ENCODE data around the gene FOXP2. TPM values are rescaled to one million over a fixed set of nuclear protein-coding genes. Genes with fewer than 3 reads are reported as not detected.

Gene FOXP2
- total and polyA plus RNA-seq, 2 of the 13 experiments (the other 11 are each of a cell fraction or from before 2014, with no cell fraction given), result 0.90 TPM; not detected in 1

GRCh38 chr7:114507381-114507780, 92.8 kb downstream of the FOXP2 start:
- no peak overlapping the region for H3K4me3 ChIP-seq (replicated peaks in 1 of 3; ENCODE audit: insufficient read depth in 1 of 3, low read depth in 2 of 3, low read length in 3 of 3)
- H3K9ac ChIP-seq (ENCODE audit: insufficient read depth, low read depth, low read length), result no peak overlapping the region
- no peaks in the 10 kb centered on the region for H3K27me3 ChIP-seq (ENCODE audit: control insufficient read depth in 1 of 2, insufficient read depth in 2 of 2, low read length in 2 of 2)
- BruUV-seq (replicated peaks), result no TSS peak
- intact Hi-C loops (cut with micrococcal nuclease; ENCODE audit: unreplicated experiment), result no loop called here
- H2AFZ ChIP-seq (ENCODE audit: low read length), result no peak overlapping the region
- H3K4me2 ChIP-seq (ENCODE audit: low read depth, low read length), result no peak overlapping the region
- no peaks in the 10 kb centered on the region for H3K36me3 ChIP-seq (replicated peaks in 1 of 2; ENCODE audit: control insufficient read depth in 1 of 2, insufficient read depth in 2 of 2, low read length in 2 of 2)
- in situ Hi-C loops (cut with HindIII; ENCODE audit: extremely low pct_ligation_motif_present, low pct_unique_long_range_greater_than_20kb), result no loop called here
- 0% methylated on average over 1 of the region's 1 CpG for WGBS (ENCODE audit: low lambda C conversion rate)
- ChIA-PET POLR2A (no interaction called here), CTCF (ENCODE audit: low intra/inter-chr PET ratio, low total read pairs) (no interaction called here)
- H3K79me2 ChIP-seq (ENCODE audit: insufficient read depth, low read length), result no peaks in the 10 kb centered on the region
- DNase-seq (ENCODE audit: low spot score), result no peak
- no peaks in the 10 kb centered on the region for H4K20me1 ChIP-seq (ENCODE audit: insufficient read depth, low read length)
- no peak overlapping the region for H3K27ac ChIP-seq (ENCODE audit: extremely low read length, insufficient read depth, low read length)
- no peaks in the 10 kb centered on the region for H3K4me1 ChIP-seq (ENCODE audit: insufficient read depth, low read length)
- FAIRE-seq, result no peak
- H3K9me3 ChIP-seq (ENCODE audit: low read length), result no peaks in the 10 kb centered on the region
- no peak for ATAC-seq
- TF ChIP-seq ZFP41 (CRISPR knock-in tag; IDR thresholded peaks at IDR 0.05; ENCODE audit: borderline replicate concordance) (no peak), NCOA2 (CRISPR knock-in tag; IDR thresholded peaks at IDR 0.05) (no peak), ZBTB8A (CRISPR knock-in tag; IDR thresholded peaks at IDR 0.05; ENCODE audit: borderline replicate concordance, low read depth) (no peak), ZNF441 (CRISPR knock-in tag; IDR thresholded peaks at IDR 0.05; ENCODE audit: borderline replicate concordance) (no peak), ZNF747 (CRISPR knock-in tag; IDR thresholded peaks at IDR 0.05; ENCODE audit: borderline replicate concordance) (no peak), ADNP (CRISPR knock-in tag; IDR thresholded peaks at IDR 0.05) (no peak), YEATS2 (CRISPR knock-in tag; IDR thresholded peaks at IDR 0.05; ENCODE audit: borderline replicate concordance) (no peak), ZFP36L1 (CRISPR knock-in tag; IDR thresholded peaks at IDR 0.05) (no peak), ZBTB2 (CRISPR knock-in tag; IDR thresholded peaks at IDR 0.05; ENCODE audit: low read depth) (no peak), ZNF12 (CRISPR knock-in tag; IDR thresholded peaks at IDR 0.05) (no peak), NR0B2 (CRISPR knock-in tag; IDR thresholded peaks at IDR 0.05) (no peak), HOXA5 (CRISPR knock-in tag; IDR thresholded peaks at IDR 0.05) (no peak)
- TF ChIP-seq, protein P1, sequence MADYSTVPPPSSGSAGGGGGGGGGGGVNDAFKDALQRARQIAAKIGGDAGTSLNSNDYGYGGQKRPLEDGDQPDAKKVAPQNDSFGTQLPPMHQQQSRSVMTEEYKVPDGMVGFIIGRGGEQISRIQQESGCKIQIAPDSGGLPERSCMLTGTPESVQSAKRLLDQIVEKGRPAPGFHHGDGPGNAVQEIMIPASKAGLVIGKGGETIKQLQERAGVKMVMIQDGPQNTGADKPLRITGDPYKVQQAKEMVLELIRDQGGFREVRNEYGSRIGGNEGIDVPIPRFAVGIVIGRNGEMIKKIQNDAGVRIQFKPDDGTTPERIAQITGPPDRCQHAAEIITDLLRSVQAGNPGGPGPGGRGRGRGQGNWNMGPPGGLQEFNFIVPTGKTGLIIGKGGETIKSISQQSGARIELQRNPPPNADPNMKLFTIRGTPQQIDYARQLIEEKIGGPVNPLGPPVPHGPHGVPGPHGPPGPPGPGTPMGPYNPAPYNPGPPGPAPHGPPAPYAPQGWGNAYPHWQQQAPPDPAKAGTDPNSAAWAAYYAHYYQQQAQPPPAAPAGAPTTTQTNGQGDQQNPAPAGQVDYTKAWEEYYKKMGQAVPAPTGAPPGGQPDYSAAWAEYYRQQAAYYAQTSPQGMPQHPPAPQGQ (CRISPR knock-in tag; IDR thresholded peaks at IDR 0.05; ENCODE audit: borderline replicate concordance), result no peak
- TF ChIP-seq, protein P2, sequence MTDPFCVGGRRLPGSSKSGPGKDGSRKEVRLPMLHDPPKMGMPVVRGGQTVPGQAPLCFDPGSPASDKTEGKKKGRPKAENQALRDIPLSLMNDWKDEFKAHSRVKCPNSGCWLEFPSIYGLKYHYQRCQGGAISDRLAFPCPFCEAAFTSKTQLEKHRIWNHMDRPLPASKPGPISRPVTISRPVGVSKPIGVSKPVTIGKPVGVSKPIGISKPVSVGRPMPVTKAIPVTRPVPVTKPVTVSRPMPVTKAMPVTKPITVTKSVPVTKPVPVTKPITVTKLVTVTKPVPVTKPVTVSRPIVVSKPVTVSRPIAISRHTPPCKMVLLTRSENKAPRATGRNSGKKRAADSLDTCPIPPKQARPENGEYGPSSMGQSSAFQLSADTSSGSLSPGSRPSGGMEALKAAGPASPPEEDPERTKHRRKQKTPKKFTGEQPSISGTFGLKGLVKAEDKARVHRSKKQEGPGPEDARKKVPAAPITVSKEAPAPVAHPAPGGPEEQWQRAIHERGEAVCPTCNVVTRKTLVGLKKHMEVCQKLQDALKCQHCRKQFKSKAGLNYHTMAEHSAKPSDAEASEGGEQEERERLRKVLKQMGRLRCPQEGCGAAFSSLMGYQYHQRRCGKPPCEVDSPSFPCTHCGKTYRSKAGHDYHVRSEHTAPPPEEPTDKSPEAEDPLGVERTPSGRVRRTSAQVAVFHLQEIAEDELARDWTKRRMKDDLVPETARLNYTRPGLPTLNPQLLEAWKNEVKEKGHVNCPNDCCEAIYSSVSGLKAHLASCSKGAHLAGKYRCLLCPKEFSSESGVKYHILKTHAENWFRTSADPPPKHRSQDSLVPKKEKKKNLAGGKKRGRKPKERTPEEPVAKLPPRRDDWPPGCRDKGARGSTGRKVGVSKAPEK (CRISPR knock-in tag; IDR thresholded peaks at IDR 0.05; ENCODE audit: borderline replicate concordance), result no peak
- TF ChIP-seq, protein P3, sequence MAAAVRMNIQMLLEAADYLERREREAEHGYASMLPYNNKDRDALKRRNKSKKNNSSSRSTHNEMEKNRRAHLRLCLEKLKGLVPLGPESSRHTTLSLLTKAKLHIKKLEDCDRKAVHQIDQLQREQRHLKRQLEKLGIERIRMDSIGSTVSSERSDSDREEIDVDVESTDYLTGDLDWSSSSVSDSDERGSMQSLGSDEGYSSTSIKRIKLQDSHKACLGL (CRISPR knock-in tag; IDR thresholded peaks at IDR 0.05), result no peak
